HG03108 (cell line): ENCODE measurements around the gene PRDM10.

ENCODE experiments used
- ATAC-seq: cut with Tn5 transposase; IDR thresholded peaks from one replicate; pipeline ENCODE4 v1.9.1; 2021; ENCODE audit warnings: moderate library complexity; ENCODE audit not compliant: unreplicated experiment

Gene PRDM10

GRCh38 chr11:129950101-129951091, 52.2 kb downstream of the PRDM10 start:
- no peak for ATAC-seq

- no peak for ATAC-seq
Observed at GRCh38 chr11:129948926-129949466, 53.6 kb downstream of the PRDM10 start.

- ATAC-seq, result no peak
Observed at GRCh38 chr11:129947474-129947873, 55.2 kb downstream of the PRDM10 start.

GRCh38 chr11:129946965-129947364, 55.7 kb downstream of the PRDM10 start:
- no peak for ATAC-seq

- ATAC-seq, result no peak
Observed at GRCh38 chr11:129946256-129946655, 56.4 kb downstream of the PRDM10 start.

- ATAC-seq, result no peak
Observed at GRCh38 chr11:129945373-129945772, 57.3 kb downstream of the PRDM10 start.

GRCh38 chr11:129944696-129945095, 57.9 kb downstream of the PRDM10 start:
- ATAC-seq, result no peak

GRCh38 chr11:129943036-129943435, 59.6 kb downstream of the PRDM10 start:
- ATAC-seq, result no peak

- ATAC-seq, result no peak
Observed at GRCh38 chr11:129939510-129939909, 63.1 kb downstream of the PRDM10 start.

GRCh38 chr11:129938764-129939163, 63.9 kb downstream of the PRDM10 start:
- ATAC-seq, result no peak

- no peak for ATAC-seq
Observed at GRCh38 chr11:129937592-129938238, 64.9 kb downstream of the PRDM10 start.

GRCh38 chr11:129935723-129936122, 66.9 kb downstream of the PRDM10 start:
- ATAC-seq, result no peak

GRCh38 chr11:129933891-129934290, 68.7 kb downstream of the PRDM10 start:
- no peak for ATAC-seq

GRCh38 chr11:129933262-129933661, 69.4 kb downstream of the PRDM10 start:
- ATAC-seq, result no peak

GRCh38 chr11:129932381-129933067, 70.1 kb downstream of the PRDM10 start:
- no peak for ATAC-seq

- no peak for ATAC-seq
Observed at GRCh38 chr11:129930743-129931142, 71.9 kb downstream of the PRDM10 start.

- ATAC-seq, result no peak
Observed at GRCh38 chr11:129930296-129930695, 72.3 kb downstream of the PRDM10 start.

- no peak for ATAC-seq
Observed at GRCh38 chr11:129929721-129930120, 72.9 kb downstream of the PRDM10 start.

- no peak for ATAC-seq
Observed at GRCh38 chr11:129928923-129929692, 73.5 kb downstream of the PRDM10 start.

GRCh38 chr11:129922674-129923073, 80.0 kb downstream of the PRDM10 start:
- no peak for ATAC-seq
